Neutrophil (primary cell): Measurements from ENCODE around the gene PTPRG.

Source experiments
- H3K27ac ChIP-seq: fragments of 200-600 bp; sonication (generic); 2 replicates; pipeline ENCODE4 v1.5.1; 2016; ENCODE audit warnings: mild to moderate bottlenecking, moderate library complexity
- H3K27me3 ChIP-seq: fragments of 200-600 bp; sonication (generic); 2 replicates; pipeline ENCODE4 v1.6.0; 2016; ENCODE audit warnings: mild to moderate bottlenecking
- H3K36me3 ChIP-seq: fragments of 200-600 bp; sonication (generic); 2 replicates; pipeline ENCODE4 v1.5.1; 2017
- H3K4me1 ChIP-seq, 2 experiments: fragments of 200-600 bp in 1 of 2; sonication (generic) in 1 of 2; 1 replicate in 1 of 2; 2 replicates in 1 of 2; pipeline versions ENCODE4 v1.5.1 to v1.6.1; 2013 to 2016; ENCODE audit warnings: low read depth in 1 of 2, low read length in 1 of 2, mild to moderate bottlenecking in 1 of 2, moderate library complexity in 1 of 2; ENCODE audit not compliant: control insufficient read depth in 1 of 2, insufficient read depth in 1 of 2
- H3K4me3 ChIP-seq, 2 experiments: fragments of 200-600 bp in 1 of 2; sonication (generic) in 1 of 2; 1 replicate in 1 of 2; 2 replicates in 1 of 2; pipeline ENCODE4 v1.5.1; 2013 to 2016; ENCODE audit warnings: low read depth in 1 of 2, low read length in 1 of 2, mild to moderate bottlenecking in 1 of 2, moderate library complexity in 1 of 2
- H3K9me3 ChIP-seq: fragments of 200-600 bp; sonication (generic); 2 replicates; pipeline ENCODE4 v1.5.1; 2016
- CTCF ChIP-seq: fragments of 200-600 bp; sonication (generic); IDR thresholded peaks from 2 replicates; pipeline ENCODE4 v1.5.1; 2016; ENCODE audit warnings: antibody characterized with exemption

PTPRG gene

GRCh38 chr3:61933798-61934504, 372.6 kb downstream of the PTPRG start:
- H3K9me3 ChIP-seq, result no peaks in the 10 kb centered on the region
- no peaks in the 10 kb centered on the region for H3K4me1 ChIP-seq
- no peak for TF ChIP-seq CTCF
- H3K27me3 ChIP-seq, result no peaks in the 10 kb centered on the region
- H3K36me3 ChIP-seq, result no peaks in the 10 kb centered on the region
- no peak overlapping the region for H3K27ac ChIP-seq
- no peak overlapping the region for H3K4me3 ChIP-seq

- Histone ChIP-seq H3K27ac (no peak overlapping the region), H3K4me1 (no peaks in the 10 kb centered on the region), H3K9me3 (no peaks in the 10 kb centered on the region), H3K4me3 (no peak overlapping the region), H3K27me3 (no peaks in the 10 kb centered on the region), H3K36me3 (no peaks in the 10 kb centered on the region)
- no peak for TF ChIP-seq CTCF
Measured at GRCh38 chr3:61934505-61934871, 373.1 kb downstream of the PTPRG start.

- H3K36me3 ChIP-seq, result no peaks in the 10 kb centered on the region
- H3K27me3 ChIP-seq, result no peaks in the 10 kb centered on the region
- no peaks in the 10 kb centered on the region for H3K9me3 ChIP-seq
- H3K27ac ChIP-seq, result no peak overlapping the region
- no peak for TF ChIP-seq CTCF
- H3K4me3 ChIP-seq, result no peak overlapping the region
- H3K4me1 ChIP-seq, result no peaks in the 10 kb centered on the region
Measured at GRCh38 chr3:61935814-61936213, 374.4 kb downstream of the PTPRG start.

GRCh38 chr3:61936344-61936937, 375.1 kb downstream of the PTPRG start:
- Histone ChIP-seq H3K27me3 (no peaks in the 10 kb centered on the region), H3K4me3 (no peak overlapping the region), H3K36me3 (no peaks in the 10 kb centered on the region), H3K9me3 (no peaks in the 10 kb centered on the region), H3K4me1 (no peaks in the 10 kb centered on the region), H3K27ac (no peak overlapping the region)
- TF ChIP-seq CTCF, result no peak

GRCh38 chr3:61937477-61937876, 376.1 kb downstream of the PTPRG start:
- Histone ChIP-seq H3K27ac (no peak overlapping the region), H3K4me3 (no peak overlapping the region), H3K27me3 (no peaks in the 10 kb centered on the region), H3K36me3 (no peaks in the 10 kb centered on the region), H3K9me3 (no peaks in the 10 kb centered on the region), H3K4me1 (no peaks in the 10 kb centered on the region)
- TF ChIP-seq CTCF, result no peak
